Natural killer cell (primary cell): ENCODE data around the gene PLXNC1. TPM values are rescaled to one million over a fixed set of nuclear protein-coding genes. Genes with fewer than 3 reads are reported as not detected.
A peak's percentile ranks its signal among the peaks of the same experiment; 100 is the strongest.

Source experiments
- ATAC-seq, 3 donors: fragments of 150-1000 bp in 2 of 3; fragments of 200-7000 bp in 1 of 3; cut with Tn5 transposase; 1 replicate in 1 of 3; 2 replicates in 2 of 3; pipeline ENCODE4 v1.10.0; 2021; ENCODE audit warnings: mild to moderate bottlenecking in 2 of 3, moderate library complexity in 2 of 3
- DNase-seq, 2 donors: peaks; one replicate each; pipeline versions ENCODE4 v3.0.0 to v3.0.0-alpha.2; 2013 to 2021; ENCODE audit warnings: mixed read lengths in 1 of 2
- H3K27ac ChIP-seq: one replicate; pipeline ENCODE4 v1.5.1; 2013; ENCODE audit warnings: mild to moderate bottlenecking, low read length
- H3K27me3 ChIP-seq: one replicate; pipeline ENCODE4 v1.6.1; 2013; ENCODE audit warnings: low read length; ENCODE audit not compliant: control insufficient read depth, insufficient read depth
- H3K36me3 ChIP-seq: one replicate; pipeline ENCODE4 v1.6.1; 2013; ENCODE audit warnings: low read length; ENCODE audit not compliant: control insufficient read depth, insufficient read depth
- H3K4me1 ChIP-seq: one replicate; pipeline ENCODE4 v1.6.1; 2013; ENCODE audit warnings: low read length; ENCODE audit not compliant: control insufficient read depth, insufficient read depth
- H3K4me3 ChIP-seq: one replicate; pipeline ENCODE4 v1.5.1; 2013; ENCODE audit warnings: low read length
- H3K9me3 ChIP-seq: one replicate; pipeline ENCODE4 v1.6.1; 2013; ENCODE audit warnings: low read length; ENCODE audit not compliant: control insufficient read depth, insufficient read depth
- H3K27ac Mint-ChIP-seq, 2 donors: one replicate each; pipeline ENCODE4 v1.8.0; 2022; ENCODE audit warnings: mild to moderate bottlenecking in 2 of 2, mixed read lengths in 2 of 2, moderate library complexity in 1 of 2
- H3K27me3 Mint-ChIP-seq, 2 donors: one replicate each; pipeline ENCODE4 v1.8.0; 2022; ENCODE audit warnings: low read depth in 2 of 2, mixed read lengths in 2 of 2
- H3K36me3 Mint-ChIP-seq: one replicate; pipeline ENCODE4 v1.8.0; 2022; ENCODE audit warnings: mixed read lengths
- H3K4me1 Mint-ChIP-seq, 2 donors: one replicate each; pipeline ENCODE4 v1.8.0; 2022; ENCODE audit warnings: mixed read lengths in 2 of 2
- H3K4me3 Mint-ChIP-seq: one replicate; pipeline ENCODE4 v1.8.0; 2022; ENCODE audit warnings: mild to moderate bottlenecking, moderate library complexity, mixed read lengths
- H3K9me3 Mint-ChIP-seq, 2 donors: one replicate each; pipeline ENCODE4 v1.8.0; 2022; ENCODE audit warnings: mixed read lengths in 2 of 2
- CTCF ChIP-seq: fragments of 200-600 bp; IDR thresholded peaks from one replicate; pipeline ENCODE4 v1.8.0; 2022; ENCODE audit warnings: antibody characterized with exemption
- WGBS: methylation state at CpG from one replicate; pipeline ENCODE4 v1.1.7; 2013; ENCODE audit warnings: missing lambda C conversion rate; ENCODE audit not compliant: insufficient coverage; 5-methylcytosine and 5-hydroxymethylcytosine counted together
- intact Hi-C: fragments of 100-400 bp; cut with micrococcal nuclease; formaldehyde crosslinking; loops from one replicate; pipeline ENCODE4 v1.14.2; 2022
- total RNA-seq, 4 donors: library from RNA; stranded (reverse); fragments of 120-200 nt in 1 of 4; gene quantifications; one replicate each; pipeline versions ENCODE4 v1.2.3 to v1.2.4, GENCODE V29; 2013 to 2022

Gene PLXNC1
- total RNA-seq, 3 donors from 2014 or later (not counting 1 experiment from before 2014, with no cell fraction given): 22.0 to 30.7 (median 26.5) TPM

GRCh38 chr12:94290353-94290752, 142.0 kb downstream of the PLXNC1 start:
- Mint-ChIP-seq H3K27ac (no peak overlapping the region), H3K27me3 (no peaks in the 10 kb centered on the region), H3K36me3 (peaks cover 6% of the 10 kb centered on the region), H3K4me1 (peaks cover 7 to 17% of the 10 kb centered on the region in 2 donors), H3K4me3 (no peak overlapping the region), H3K9me3 (no peaks in the 10 kb centered on the region)
- DNase-seq (no peak), ATAC-seq (no peak)
- WGBS: 95% methylated on average over 4 of the region's 4 CpGs
- no peaks in the 10 kb centered on the region for H3K4me1 ChIP-seq
- H3K27me3 ChIP-seq: no peaks in the 10 kb centered on the region
- H3K36me3 ChIP-seq: peaks cover 31% of the 10 kb centered on the region
- no peak overlapping the region for H3K4me3 ChIP-seq
- intact Hi-C loops: no loop called here
- no peaks in the 10 kb centered on the region for H3K9me3 ChIP-seq
- no peak overlapping the region for H3K27ac ChIP-seq
- TF ChIP-seq CTCF: no peak

GRCh38 chr12:94297096-94297699, 148.8 kb downstream of the PLXNC1 start:
- no peak for ATAC-seq
- no peak overlapping the region for H3K27ac Mint-ChIP-seq
- H3K27me3 ChIP-seq: no peaks in the 10 kb centered on the region
- peak overlapping the region; percentile 45 for H3K27ac ChIP-seq
- WGBS: 92% methylated on average over 6 of the region's 6 CpGs
- no peaks in the 10 kb centered on the region for H3K27me3 Mint-ChIP-seq
- no peak overlapping the region for H3K4me3 Mint-ChIP-seq
- DNase-seq: no peak
- TF ChIP-seq CTCF: no peak
- H3K9me3 Mint-ChIP-seq: no peaks in the 10 kb centered on the region
- intact Hi-C loops: no loop called here
- H3K36me3 Mint-ChIP-seq: peaks cover 33% of the 10 kb centered on the region
- H3K4me3 ChIP-seq: no peak overlapping the region
- H3K9me3 ChIP-seq: no peaks in the 10 kb centered on the region
- peaks cover 11 to 22% of the 10 kb centered on the region in 2 donors for H3K4me1 Mint-ChIP-seq
- peaks cover 45% of the 10 kb centered on the region for H3K36me3 ChIP-seq
- no peaks in the 10 kb centered on the region for H3K4me1 ChIP-seq

- H3K27ac ChIP-seq: peak overlapping the region; percentile 11
- H3K9me3 ChIP-seq: no peaks in the 10 kb centered on the region
- Mint-ChIP-seq H3K36me3 (peaks cover 38% of the 10 kb centered on the region), H3K4me1 (peaks cover 13 to 20% of the 10 kb centered on the region in 2 donors), H3K27ac (no peak overlapping the region), H3K9me3 (no peaks in the 10 kb centered on the region), H3K27me3 (no peaks in the 10 kb centered on the region), H3K4me3 (no peak overlapping the region)
- 83% methylated on average over 1 of the region's 2 CpGs for WGBS
- H3K36me3 ChIP-seq: peaks cover 52% of the 10 kb centered on the region
- no peaks in the 10 kb centered on the region for H3K4me1 ChIP-seq
- no peak for DNase-seq
- intact Hi-C loops: no loop called here
- no peak for ATAC-seq
- no peak overlapping the region for H3K4me3 ChIP-seq
- no peak for TF ChIP-seq CTCF
- H3K27me3 ChIP-seq: no peaks in the 10 kb centered on the region
Measured at GRCh38 chr12:94297876-94298505, 149.6 kb downstream of the PLXNC1 start.

GRCh38 chr12:94299846-94300245, 151.5 kb downstream of the PLXNC1 start:
- Histone ChIP-seq H3K4me1 (no peaks in the 10 kb centered on the region), H3K27ac (no peak overlapping the region), H3K4me3 (no peak overlapping the region), H3K9me3 (no peaks in the 10 kb centered on the region), H3K27me3 (no peaks in the 10 kb centered on the region), H3K36me3 (peaks cover 68% of the 10 kb centered on the region)
- Mint-ChIP-seq H3K27ac (peak overlapping the region in 1 of 2 donors; percentile 3), H3K36me3 (peaks cover 32% of the 10 kb centered on the region), H3K4me3 (no peak overlapping the region), H3K9me3 (no peaks in the 10 kb centered on the region), H3K27me3 (no peaks in the 10 kb centered on the region), H3K4me1 (peaks cover 6 to 16% of the 10 kb centered on the region in 2 donors)
- no peak for TF ChIP-seq CTCF
- DNase-seq (no peak), ATAC-seq (no peak)
- intact Hi-C loops: no loop called here
- 97% methylated on average over 1 of the region's 1 CpG for WGBS
